HG03097 (cell line): ENCODE measurements around the gene ERAP2.
A peak's percentile ranks its signal among the peaks of the same experiment; 100 is the strongest.
"Not testable (repeated sequence)": the region's sequence is repeated elsewhere in the genome, so short reads cannot be mapped to it uniquely, and the experiment has no call there.

ENCODE experiments used
- ATAC-seq: cut with Tn5 transposase; IDR thresholded peaks from one replicate; pipeline ENCODE4 v1.9.1; 2021; ENCODE audit not compliant: unreplicated experiment, low FRiP score

The ERAP2 gene

DNA sequence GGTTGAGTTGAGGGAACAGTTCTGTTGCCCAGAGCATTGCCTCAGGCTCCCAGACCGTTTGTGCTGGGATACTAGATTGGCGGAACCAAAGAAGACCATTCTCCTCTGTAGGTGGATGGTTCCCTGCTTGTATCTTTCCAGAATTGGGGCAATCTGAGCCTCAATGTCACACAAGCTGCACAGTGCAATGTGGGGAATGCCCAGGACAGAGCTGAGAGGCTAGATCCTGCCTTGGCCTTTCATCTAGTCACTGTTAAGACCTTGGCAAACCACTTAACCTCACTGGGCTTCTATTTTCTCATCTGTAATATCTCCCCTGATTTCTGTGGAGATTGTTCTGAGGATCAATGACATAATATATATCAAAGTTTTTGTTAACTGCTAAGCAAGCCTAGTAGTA, 16.9 kb upstream of the ERAP2 start:
- no peak for ATAC-seq

DNA sequence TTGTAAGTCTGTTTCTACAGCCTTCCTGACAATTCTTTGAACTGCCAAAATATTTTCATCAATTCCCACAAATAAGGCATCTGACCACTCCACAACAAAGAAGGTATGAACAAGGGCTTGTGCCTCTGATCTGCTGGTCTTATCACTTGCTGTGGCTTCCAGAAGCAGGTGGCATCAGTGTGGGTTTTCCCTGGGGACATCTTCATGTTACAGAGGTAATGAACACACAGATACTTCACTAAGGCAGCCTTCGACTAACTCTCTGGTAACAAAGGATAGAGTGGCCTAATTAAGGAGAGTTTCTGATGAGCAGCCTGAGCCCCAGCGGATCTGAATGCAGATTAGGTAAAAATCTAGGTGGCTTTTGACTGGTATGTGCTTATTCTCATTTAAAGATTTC, 15.2 kb upstream of the ERAP2 start:
- peak; percentile 67 for ATAC-seq

DNA sequence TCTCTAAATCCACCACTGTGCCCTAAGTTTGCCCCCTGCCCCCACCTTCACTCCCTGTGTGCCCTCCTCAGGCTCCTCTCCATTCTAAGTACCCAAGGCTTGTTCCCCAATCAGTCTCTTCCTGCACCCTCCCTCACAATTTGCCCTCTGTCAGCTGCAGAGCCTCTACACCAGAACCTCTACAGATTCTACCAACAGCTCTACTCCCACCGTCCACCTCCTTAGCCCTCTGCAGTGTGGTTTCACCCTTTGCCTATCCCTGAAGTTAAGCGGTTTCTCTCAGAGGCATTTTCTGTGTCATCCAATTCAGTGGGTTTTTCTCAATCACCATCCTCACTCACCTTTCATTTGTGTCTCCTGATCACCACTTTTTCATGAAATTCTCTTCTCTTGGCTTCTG, 13.2 kb upstream of the ERAP2 start:
- ATAC-seq: no peak

DNA sequence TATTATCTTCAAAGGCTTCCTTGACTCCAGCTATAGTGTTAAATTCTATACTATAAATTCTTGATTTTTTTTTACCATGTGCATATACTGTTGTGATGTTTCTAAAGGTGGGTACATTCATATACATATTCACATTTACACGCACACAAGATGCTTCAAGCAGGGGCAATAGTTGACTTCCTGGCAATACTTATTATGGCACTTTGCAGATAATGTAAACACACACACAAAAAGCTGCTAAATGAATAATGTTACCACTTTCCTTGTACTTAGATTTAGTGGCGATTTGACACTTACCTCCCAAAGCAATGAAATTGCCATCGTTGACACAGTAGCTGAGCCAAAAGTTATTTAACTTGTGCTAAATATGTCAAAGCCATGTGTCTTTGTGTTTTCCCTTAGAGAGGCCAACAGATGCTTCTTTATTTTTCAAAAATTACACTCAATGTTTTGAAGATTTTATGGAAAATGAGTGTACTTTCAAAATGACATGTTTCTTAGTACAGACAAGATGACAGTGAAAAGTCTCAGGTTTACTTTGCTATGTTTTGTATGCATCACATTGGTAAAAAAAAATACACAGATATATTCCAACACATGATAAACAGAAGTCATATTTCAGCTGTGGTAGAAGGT, 12.2 kb upstream of the ERAP2 start:
- no peak for ATAC-seq

DNA sequence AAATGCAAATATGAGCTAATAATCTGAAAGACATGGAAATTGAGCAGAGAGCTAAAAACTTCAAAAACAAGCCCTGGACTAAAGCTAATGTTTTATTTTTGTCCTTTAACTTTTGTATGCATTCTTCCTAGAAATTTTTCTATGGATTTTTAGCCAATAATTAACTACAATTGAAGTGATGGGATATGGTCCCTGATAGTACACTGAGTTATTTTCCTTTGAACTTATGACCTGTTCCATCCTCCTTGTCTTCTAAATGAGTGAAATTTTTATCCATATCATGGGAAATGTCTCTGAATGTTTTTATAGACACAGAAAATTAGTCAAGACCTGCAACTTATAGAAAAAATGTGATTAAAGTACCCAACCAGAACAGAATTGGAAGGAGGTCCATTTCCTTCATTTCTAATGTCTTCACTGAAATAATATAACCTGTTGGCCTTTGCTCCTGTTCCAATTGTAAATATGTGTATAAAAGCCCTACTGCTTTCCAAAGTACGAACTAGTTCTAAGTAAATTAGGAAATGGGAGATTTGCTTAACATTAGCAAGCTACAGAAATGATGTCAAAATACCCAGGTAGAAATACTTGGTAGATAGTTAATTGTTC, 11.3 kb upstream of the ERAP2 start:
- ATAC-seq: no peak

DNA sequence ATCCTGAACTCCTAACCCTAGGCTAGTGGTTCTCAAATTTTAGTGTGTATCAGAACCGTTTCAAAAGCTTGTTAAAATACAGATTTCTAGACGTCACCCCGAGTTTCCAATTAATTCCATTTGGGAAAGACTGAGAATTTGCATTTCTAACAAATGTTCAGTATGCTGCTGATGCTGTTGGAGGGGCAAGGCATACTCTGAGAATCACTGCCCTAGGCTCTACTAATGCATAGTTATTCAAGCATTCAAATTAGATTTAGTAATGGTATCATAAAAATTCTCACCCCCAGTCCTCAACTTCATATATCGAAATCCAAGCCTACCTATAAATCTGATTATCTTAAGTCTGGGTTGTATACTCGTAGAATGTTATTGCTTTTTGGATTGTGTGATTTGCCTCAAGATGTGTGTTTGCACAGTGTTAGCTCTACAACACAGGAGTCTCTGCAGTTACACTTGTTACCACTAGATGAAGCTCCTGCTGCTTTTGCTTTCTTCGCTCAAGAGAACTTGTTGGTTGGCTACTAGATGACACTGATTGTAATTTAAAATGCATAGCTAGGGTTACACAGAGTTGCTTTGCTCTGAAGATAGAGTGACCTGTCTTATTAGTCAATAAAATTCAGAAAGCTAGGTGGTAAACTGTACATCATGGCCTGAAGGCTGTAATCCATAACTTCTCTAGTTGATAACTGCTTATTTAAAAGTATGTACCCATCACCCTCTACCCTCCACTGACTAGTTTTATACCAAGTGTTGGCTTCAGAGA, 7.5 kb upstream of the ERAP2 start:
- ATAC-seq: peak; percentile 63

DNA sequence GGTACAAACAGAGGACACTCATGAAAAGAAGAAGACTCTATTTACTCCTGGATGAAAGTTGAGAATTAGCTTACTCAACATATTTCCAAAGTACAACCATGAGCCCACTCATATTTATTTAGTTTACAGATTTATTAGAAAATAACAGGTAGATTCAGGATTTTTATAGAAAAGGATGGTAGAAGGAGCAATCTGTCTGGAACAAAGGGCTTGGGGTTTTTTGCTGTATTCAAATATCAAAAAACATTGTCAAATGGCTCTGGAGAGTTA, 7.0 kb upstream of the ERAP2 start:
- no peak for ATAC-seq

DNA sequence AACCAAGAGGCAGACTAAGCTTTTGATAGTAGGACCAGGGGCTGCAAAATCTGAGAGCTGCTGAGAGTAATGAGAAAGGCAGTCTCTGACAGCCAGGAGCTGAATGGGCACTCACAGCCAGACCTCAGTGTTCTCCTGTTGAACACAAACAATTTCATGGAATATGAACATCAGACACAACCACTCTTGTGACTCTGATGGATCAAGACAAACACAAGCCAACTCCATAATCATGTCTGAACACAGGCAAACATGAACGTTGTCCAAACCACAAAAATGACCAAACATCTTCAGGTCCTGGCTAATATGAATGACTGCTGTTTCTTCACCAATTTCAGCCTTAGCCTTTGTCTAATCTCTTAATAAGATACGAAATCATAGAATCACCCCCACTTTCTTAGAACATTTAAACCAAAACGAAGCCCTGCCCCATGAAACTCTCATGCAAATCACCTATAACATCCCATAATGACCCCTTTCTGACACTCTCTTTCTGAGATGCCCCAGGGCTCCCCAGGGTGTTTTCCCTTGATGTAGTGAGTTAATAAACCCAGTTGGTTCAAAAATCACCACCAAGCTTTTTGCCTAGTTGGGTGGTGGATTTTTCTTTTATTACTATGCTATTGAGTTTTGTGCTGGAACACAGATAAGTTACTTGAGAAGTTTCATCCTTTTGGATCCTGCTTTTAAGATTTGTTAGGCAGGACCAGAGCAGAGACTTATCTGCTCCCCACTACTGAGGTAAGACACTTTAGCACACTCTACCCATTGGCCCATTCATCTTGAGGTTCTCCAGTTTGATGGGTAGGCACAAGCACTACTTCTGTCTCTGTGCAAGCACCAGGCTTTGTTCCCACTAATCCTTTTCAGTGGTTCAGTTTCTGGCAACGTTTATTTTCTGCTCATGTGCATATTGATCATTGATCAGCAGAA, 5.9 kb upstream of the ERAP2 start:
- peak; percentile 55 for ATAC-seq

DNA sequence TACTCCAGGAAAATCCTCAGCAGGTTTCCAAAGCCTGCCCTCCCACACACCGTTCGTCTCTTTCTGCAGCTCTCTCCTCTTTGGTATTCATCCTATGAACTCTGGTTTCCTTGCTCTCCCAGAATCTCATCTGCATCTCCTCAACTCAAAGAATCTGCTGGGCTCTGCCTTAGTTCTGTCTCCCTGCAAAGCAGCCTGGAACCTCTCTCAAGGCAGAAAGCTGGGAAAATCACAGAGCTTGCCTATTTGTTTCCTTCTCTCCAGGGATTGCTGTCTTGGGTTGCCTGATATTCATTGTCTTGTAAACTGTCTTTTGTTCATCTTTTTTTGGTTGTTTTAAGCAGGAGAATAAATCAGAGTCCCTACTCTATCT, 5.3 kb upstream of the ERAP2 start:
- no peak for ATAC-seq

DNA sequence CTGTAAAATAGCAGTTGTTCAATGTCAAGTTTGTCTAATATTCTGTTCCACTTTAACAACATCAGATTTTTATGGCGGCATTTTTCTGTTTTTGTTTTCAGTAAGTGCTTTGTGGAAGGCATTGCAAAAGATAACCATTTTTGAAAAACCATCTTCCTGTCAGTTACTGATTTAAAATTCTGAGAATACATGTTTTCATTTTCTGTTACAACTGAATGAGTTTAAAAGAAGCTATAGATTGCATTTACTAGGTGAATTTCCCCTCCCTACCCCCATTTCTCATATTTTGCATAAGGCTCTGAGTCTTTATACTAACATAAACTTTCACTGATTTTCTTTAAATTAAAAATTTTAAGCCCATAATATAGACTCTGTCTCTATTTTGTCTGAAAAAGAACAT, 4.6 kb upstream of the ERAP2 start:
- ATAC-seq: no peak

DNA sequence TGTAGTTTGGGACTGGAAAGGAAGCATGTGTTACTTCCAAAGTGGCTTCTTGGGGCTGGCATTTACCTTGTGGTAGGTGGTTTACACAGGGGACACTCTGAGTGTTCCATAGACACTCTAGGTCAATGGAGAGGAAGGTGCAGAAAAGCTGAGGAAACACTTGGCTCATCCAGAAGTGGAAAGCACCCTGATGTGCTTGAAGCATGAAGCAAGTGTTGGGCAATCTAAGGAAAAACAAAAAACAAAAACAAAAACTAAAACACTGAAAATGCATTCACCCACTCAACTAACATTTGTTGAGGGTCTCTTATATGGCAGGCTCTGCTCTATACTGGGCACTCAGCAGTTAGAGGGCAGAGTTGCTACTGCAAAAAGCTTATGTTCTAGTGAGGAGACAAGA, 2.9 kb upstream of the ERAP2 start:
- ATAC-seq: no peak

DNA sequence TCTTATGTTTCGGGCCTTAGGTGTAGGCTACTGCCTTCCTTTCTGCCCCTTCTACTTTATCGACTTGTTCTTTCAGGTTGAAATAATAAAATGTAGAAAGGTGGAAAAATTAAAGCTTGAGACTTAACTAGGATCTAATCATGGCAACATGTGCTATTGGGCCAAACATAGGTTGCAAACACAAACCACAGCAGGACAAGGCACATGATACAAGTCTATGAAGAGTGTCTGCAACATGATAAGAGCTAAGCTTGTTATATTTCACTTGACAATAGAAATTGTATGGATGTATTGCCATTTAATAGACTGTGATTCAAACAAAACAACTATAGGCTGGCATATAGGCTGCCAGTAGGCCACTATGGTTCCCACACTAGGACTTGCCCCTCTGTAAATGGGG, 1.7 kb upstream of the ERAP2 start:
- no peak for ATAC-seq

DNA sequence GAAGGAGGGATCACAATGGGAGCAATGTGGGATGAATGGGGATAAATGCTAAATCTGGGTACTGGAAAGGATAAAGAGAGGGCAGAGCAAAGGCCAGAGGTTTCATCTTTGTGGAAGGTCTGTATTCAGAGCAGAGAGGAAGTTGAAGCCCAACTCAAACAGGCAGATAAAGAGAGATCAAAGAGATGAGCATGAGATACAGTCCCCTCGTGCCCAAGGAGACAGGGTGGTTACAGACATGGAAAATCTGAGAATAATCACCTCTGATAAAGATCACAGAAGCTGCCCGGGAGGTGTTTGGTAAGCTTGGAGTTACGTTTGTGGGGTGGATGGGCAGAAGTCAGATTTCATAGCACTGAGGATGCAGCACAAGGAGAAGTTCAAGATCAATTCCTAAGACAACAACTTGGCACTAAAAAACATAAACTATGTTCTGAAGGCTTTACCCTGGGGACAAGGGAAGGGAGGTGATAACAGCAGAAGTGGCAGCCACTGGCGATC, 459 bp upstream of the ERAP2 start:
- ATAC-seq: no peak

DNA sequence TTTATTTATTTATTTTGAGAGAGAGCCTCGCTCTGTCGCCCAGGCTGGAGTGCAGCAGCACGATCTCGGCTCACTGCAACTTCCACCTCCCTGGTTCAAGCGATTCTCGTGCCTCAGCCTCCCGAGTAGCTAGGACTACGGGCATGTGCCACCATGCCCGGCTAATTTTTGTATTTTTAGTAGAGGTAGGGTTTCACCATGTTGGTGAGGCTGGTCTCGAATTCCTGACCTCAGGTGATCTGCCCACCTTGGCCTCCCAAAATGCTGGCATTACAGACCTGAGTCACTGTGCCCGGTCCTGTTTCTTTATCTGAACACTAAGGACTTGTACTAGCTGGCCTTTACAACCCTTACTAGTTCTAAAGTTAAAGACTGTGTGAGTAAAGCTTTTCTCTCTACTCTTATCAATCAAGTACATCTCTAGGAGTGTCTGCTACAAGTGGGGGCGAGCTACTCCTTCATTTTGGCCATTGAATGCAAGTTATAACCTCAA, 723 bp downstream of the ERAP2 start:
- not testable (repeated sequence) for ATAC-seq

DNA sequence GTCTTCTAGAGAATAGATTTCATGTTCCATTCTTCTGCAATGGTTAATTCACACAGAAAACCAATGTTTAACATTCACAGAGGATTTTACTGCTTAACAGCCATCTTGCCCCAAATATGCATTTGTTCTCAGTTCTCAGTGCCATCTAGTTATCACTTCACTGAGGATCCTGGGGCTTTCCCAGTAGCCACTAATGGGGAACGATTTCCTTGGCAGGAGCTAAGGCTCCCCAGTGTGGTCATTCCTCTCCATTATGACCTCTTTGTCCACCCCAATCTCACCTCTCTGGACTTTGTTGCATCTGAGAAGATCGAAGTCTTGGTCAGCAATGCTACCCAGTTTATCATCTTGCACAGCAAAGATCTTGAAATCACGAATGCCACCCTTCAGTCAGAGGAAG, 3.4 kb downstream of the ERAP2 start:
- no peak for ATAC-seq

DNA sequence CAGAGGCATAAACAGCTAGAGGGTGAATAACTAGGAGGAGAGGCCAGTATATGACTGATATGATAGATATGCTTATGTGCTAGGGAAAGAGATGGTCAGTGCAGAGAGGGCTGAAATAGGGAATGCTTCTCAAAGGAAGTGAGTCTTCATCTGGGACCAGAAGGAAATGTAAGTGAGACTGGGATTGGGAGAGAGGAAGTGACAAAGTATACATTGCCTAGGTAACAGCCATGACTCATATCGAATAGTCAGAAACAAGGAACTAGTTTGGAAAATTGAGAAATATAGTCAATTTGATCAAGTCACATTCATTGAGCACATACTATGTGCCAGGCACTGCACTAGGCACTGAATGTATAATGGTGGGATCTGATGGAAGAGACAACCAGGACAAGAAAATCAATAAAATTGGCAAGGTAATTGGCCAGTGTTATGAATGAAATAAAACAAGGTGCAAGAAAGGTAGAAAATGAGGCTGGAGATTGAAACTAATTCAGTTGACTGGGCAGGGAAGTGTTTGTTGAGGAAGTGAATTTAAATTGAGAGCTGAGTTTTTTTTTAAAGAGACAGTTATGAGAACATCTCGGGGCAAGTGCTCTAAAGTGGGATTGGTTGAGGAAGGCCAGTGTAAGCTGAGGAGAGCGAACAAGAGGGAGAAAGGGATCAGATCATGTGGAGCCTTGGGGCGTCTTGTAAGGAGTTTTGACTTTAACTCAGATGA, 4.3 kb downstream of the ERAP2 start:
- ATAC-seq: no peak

DNA sequence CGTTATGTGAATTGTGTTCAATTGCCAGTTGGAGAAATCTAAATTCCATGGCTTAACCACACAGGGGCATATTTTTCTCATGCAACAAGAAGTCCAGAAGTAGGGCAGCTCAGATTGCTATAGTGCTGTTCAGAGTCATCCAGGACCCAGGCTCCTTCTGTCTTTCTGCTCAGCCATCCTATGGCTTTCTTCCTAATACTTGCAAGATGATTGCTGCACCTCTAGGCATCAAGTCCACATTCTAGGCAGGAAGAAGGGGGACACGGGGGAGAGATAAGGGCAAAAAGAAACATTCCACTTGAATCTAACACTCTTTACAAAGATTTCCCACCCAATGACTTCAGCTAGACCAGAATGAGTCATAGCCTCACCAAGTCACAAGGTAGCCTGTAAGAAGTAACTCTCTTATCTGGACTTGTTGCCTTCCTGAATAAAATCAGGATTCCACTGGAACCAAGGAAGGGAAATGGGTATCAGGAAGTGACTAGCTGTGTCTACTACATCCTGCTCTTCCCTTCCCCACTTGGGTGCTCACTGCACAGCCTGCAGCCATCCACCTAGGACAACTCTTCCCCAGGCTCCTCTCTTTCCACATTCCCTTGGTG, 5.3 kb downstream of the ERAP2 start:
- no peak for ATAC-seq

DNA sequence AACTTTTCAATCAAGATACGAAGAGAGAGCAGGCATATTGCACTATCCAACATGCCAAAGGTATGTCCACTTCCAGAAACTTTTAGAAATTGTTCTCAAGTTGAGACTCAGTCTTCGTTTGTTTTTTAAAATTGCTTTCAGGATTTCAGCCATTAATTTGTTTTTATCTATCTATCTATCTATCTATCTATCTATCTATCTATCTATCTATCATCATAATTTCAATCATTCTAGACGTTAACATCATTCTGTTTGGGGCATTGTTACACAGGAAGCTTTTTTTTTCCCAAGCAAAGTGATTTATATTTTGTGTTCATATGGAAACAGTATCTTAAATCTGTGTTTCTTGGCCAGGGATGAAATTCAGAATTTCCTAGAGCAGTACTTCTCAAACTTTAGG, 7.6 kb downstream of the ERAP2 start:
- no peak for ATAC-seq

DNA sequence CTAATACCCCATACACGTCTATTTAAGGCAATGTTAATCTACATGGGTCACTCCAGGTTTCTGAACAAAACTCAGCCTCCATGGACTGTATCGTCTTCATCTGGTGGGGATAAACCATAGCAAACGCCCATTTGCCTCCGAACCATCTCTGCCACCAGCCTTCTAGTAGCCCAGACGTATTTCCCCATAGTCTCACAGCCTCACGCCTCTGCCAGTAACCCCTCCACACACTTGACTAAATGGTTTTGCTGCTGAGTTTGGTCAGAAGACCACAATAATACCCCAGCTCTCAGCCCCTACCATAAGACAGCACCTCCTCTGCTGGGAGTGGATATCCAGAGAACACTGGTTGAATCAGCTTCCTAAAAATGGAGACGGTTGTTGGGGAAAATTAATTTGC, 8.7 kb downstream of the ERAP2 start:
- no peak for ATAC-seq
